Measurements from ENCODE around the gene AGMAT. TPM values are rescaled to one million over a fixed set of nuclear protein-coding genes. Genes with fewer than 3 reads are reported as not detected.

Gene AGMAT
- total and polyA plus RNA-seq, 3 donors from 2014 or later, result 0.99 to 1.8 (median 1.5) TPM

DNA sequence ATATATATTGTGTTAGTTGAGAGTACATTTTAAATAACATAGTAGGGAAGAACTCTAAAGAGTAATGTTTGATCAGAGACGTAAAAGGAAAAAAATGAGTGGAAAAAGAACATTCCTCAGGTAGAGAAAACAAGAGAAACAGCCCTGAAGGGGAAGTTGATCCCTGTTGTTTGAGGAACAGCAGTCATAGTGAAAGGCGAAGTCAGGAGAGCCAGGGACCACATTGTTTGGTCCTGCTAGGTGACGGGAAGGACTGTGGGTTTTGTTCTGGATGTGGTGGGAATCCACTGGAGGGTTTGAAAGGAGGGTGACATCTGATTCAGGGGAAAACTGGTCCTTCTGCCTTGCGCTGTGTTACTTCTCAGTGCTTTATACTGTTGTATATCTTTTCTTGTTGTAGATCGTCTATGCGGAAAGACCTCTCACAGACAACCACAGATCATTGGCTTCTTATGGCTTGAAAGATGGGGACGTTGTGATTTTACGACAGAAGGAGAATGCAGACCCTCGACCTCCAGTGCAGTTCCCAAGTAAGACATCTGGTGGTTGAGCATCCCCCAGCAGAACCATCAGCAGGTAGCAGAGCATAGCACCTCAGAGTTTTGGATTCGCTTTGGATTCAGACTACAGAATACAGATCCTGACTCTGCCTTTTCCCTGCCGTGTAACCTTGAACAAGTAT, 41.6 kb upstream of the AGMAT start:
- H3K9me3 ChIP-seq, result no peaks in the 10 kb centered on the region
- no peaks in the 10 kb centered on the region for H3K27me3 ChIP-seq
- intact Hi-C loops (cut with DNase I; ENCODE audit: low total_unique reads), result no loop called here
- DNase-seq, result no peak
- no peak overlapping the region for H3K27ac ChIP-seq
- no peak overlapping the region for H3K4me3 ChIP-seq
- H3K36me3 ChIP-seq (ENCODE audit: low read depth, missing control alignments), result no peaks in the 10 kb centered on the region
- H3K4me1 ChIP-seq, result peaks cover 4% of the 10 kb centered on the region
- 76 to 82% methylated on average over 11 of the region's 11 CpGs for WGBS, 2 donors
- TF ChIP-seq, protein P1, sequence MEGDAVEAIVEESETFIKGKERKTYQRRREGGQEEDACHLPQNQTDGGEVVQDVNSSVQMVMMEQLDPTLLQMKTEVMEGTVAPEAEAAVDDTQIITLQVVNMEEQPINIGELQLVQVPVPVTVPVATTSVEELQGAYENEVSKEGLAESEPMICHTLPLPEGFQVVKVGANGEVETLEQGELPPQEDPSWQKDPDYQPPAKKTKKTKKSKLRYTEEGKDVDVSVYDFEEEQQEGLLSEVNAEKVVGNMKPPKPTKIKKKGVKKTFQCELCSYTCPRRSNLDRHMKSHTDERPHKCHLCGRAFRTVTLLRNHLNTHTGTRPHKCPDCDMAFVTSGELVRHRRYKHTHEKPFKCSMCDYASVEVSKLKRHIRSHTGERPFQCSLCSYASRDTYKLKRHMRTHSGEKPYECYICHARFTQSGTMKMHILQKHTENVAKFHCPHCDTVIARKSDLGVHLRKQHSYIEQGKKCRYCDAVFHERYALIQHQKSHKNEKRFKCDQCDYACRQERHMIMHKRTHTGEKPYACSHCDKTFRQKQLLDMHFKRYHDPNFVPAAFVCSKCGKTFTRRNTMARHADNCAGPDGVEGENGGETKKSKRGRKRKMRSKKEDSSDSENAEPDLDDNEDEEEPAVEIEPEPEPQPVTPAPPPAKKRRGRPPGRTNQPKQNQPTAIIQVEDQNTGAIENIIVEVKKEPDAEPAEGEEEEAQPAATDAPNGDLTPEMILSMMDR (IDR thresholded peaks at IDR 0.05), result no peak
- TF ChIP-seq POLR2A (IDR thresholded peaks at IDR 0.05), result no peak

DNA sequence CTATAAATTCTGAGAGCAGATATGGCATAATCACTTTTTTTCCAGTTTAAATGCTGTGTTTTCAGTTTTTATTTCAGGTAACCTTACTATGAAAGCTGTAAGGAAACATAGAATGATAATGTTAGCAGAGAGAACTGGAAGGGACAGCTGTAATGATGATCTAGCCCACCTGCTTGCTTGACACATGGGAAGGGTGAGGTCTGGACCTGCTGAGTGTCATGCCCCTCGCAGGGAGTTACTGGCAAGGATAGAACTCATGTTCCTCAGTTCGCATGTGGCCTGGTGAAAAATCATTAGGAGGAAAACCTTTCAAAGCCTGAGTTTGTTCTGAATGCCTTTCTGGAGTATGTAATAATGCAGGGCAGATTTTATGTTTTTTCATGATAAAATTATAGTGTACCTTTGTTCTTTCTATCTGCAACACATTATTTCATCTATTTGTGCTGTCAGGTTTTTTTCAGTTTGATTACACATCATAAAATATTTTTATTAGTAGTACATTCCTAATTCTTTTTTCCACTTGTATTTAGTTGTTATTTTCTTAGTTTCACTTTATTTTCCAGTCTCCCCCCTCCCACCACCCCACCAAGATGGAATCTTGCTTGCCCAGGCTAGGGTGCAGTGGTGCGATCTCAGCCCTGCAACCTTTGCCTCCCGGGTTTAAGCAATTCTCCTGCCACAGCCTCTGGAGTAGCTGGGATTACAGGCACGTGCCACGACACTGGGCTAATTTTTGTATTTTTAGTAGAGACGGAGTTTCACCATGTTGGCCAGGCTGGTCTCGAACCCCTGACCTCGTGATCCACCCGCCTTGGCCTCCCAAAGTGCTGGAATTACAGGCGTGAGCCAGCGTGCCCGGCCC, 40.4 kb upstream of the AGMAT start:
- peaks cover 4% of the 10 kb centered on the region for H3K4me1 ChIP-seq
- no peak for DNase-seq
- WGBS, 2 donors, result 82 to 85% methylated on average over 13 of the region's 13 CpGs
- H3K27ac ChIP-seq, result no peak overlapping the region
- H3K9me3 ChIP-seq, result no peaks in the 10 kb centered on the region
- no peak overlapping the region for H3K4me3 ChIP-seq
- intact Hi-C loops (cut with DNase I; ENCODE audit: low total_unique reads), result no loop called here
- H3K36me3 ChIP-seq (ENCODE audit: low read depth, missing control alignments), result no peaks in the 10 kb centered on the region
- TF ChIP-seq POLR2A (IDR thresholded peaks at IDR 0.05), result no peak
- TF ChIP-seq, protein P1 (IDR thresholded peaks at IDR 0.05), result no peak
- H3K27me3 ChIP-seq, result no peaks in the 10 kb centered on the region

DNA sequence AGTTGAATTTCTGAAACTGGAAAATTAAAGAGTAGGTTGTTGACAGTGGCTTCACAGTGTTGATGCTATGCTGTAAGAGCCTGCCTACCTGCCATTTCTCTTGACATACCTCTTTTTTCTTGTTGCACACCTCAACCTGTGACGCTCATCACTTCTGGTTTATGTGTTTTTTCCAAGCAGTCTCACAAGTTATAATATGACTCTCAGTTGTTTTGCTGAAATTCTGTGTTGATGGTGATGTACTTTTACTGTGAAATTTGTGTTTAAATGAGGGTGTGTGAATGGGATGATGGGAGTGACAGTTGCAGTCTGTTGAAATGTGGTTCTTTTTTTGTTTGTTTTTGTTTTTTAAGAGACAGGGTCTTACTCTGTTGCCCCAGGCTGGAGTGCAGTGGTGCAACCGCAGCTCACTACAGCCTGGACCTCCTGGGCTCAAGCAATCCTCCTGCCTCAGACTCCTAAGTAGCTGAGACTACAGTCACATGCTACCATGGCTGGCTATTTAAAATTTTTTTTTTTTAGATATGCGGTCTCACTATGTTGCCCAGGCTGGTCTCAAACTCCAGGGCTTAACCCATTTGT, 39.4 kb upstream of the AGMAT start:
- no peak overlapping the region for H3K4me3 ChIP-seq
- 89 to 91% methylated on average over 3 of the region's 3 CpGs for WGBS, 2 donors
- no peaks in the 10 kb centered on the region for H3K27me3 ChIP-seq
- H3K27ac ChIP-seq, result no peak overlapping the region
- DNase-seq, result no peak
- no peaks in the 10 kb centered on the region for H3K36me3 ChIP-seq (ENCODE audit: low read depth, missing control alignments)
- TF ChIP-seq, protein P1 (IDR thresholded peaks at IDR 0.05), result no peak
- TF ChIP-seq POLR2A (IDR thresholded peaks at IDR 0.05), result no peak
- intact Hi-C loops (cut with DNase I; ENCODE audit: low total_unique reads), result no loop called here
- no peaks in the 10 kb centered on the region for H3K9me3 ChIP-seq
- peaks cover 12% of the 10 kb centered on the region for H3K4me1 ChIP-seq

DNA sequence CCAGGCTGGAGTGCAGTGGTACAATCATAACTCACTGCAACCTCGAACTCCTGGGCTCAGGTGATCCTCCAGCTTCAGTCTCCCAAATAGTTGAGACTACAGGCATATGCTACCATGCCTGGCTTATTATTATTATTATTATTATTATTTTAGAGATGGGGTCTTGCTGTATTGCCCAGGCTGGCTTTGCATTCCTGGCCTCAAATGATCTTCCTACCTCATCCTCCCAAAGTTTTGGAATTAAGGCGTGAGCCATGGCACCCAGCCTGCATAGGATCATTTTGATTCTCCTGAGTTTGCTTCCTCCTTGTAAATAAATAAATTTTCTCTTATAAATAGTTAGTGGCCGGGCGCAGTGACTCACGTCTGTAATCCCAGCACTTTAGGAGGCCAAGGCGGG, 38.6 kb upstream of the AGMAT start:
- H3K9me3 ChIP-seq, result no peaks in the 10 kb centered on the region
- intact Hi-C loops (cut with DNase I; ENCODE audit: low total_unique reads), result no loop called here
- 90 to 96% methylated on average over 6 of the region's 6 CpGs for WGBS, 2 donors
- H3K4me1 ChIP-seq, result peaks cover 16% of the 10 kb centered on the region
- TF ChIP-seq, protein P1 (IDR thresholded peaks at IDR 0.05), result no peak
- TF ChIP-seq POLR2A (IDR thresholded peaks at IDR 0.05), result no peak
- no peaks in the 10 kb centered on the region for H3K36me3 ChIP-seq (ENCODE audit: low read depth, missing control alignments)
- no peak overlapping the region for H3K27ac ChIP-seq
- no peak for DNase-seq
- H3K4me3 ChIP-seq, result no peak overlapping the region
- H3K27me3 ChIP-seq, result no peaks in the 10 kb centered on the region

Data from testis (tissue), 3 donors.